Liver (tissue), 9 donors: ENCODE results near the gene PLPP3. TPM values are rescaled to one million over a fixed set of nuclear protein-coding genes. Genes with fewer than 3 reads are reported as not detected.

Experiments
- DNase-seq: peaks from one replicate; pipeline ENCODE4 v3.0.0-alpha.2; 2017; ENCODE audit warnings: low spot score
- H3K27ac ChIP-seq, 2 donors: one replicate each; pipeline ENCODE4 v1.7.0; 2013; ENCODE audit warnings: inconsistent platforms in 2 of 2, low read length in 2 of 2, control low read depth in 1 of 2, low read depth in 1 of 2, mild to moderate bottlenecking in 1 of 2
- H3K27me3 ChIP-seq, 4 donors: one replicate each; pipeline versions ENCODE4 v1.6.1 to v1.7.0; 2013; ENCODE audit warnings: low read length in 3 of 4, inconsistent platforms in 1 of 4, mild to moderate bottlenecking in 1 of 4, moderate library complexity in 1 of 4; ENCODE audit not compliant: control insufficient read depth in 4 of 4, insufficient read depth in 4 of 4
- H3K36me3 ChIP-seq, 4 donors: one replicate each; pipeline versions ENCODE4 v1.6.1 to v1.7.0; 2013; ENCODE audit warnings: low read length in 3 of 4, mild to moderate bottlenecking in 3 of 4, low read depth in 1 of 4, moderate library complexity in 1 of 4; ENCODE audit not compliant: control insufficient read depth in 4 of 4, insufficient read depth in 3 of 4
- H3K4me1 ChIP-seq, 4 donors: one replicate each; pipeline versions ENCODE4 v1.6.1 to v1.7.0; 2013; ENCODE audit warnings: low read length in 3 of 4, mild to moderate bottlenecking in 3 of 4, moderate library complexity in 1 of 4; ENCODE audit not compliant: control insufficient read depth in 4 of 4, insufficient read depth in 4 of 4
- H3K4me3 ChIP-seq, 3 donors: one replicate each; pipeline versions ENCODE4 v1.6.1 to v1.7.0; 2013; ENCODE audit warnings: low read length in 3 of 3, control low read depth in 1 of 3, low read depth in 1 of 3, mild to moderate bottlenecking in 1 of 3
- H3K9ac ChIP-seq, 2 donors: one replicate each; pipeline ENCODE4 v1.7.0; 2013; ENCODE audit warnings: low read length in 2 of 2, mild to moderate bottlenecking in 2 of 2, moderate library complexity in 2 of 2, control low read depth in 1 of 2, low read depth in 1 of 2
- H3K9me3 ChIP-seq, 4 donors: one replicate each; pipeline versions ENCODE4 v1.6.1 to v1.7.0; 2013; ENCODE audit warnings: low read length in 3 of 4; ENCODE audit not compliant: control insufficient read depth in 4 of 4
- ATF3 ChIP-seq: IDR thresholded peaks from 2 replicates; pipeline ENCODE4 v1.6.1; 2016; ENCODE audit warnings: antibody characterized with exemption
- CTCF ChIP-seq: fragments of 150-350 bp; IDR thresholded peaks from 2 replicates; pipeline ENCODE4 v1.5.1; 2017; ENCODE audit warnings: improper control_type of control experiment, low read depth, low read length; ENCODE audit not compliant: missing input control
- EGR1 ChIP-seq, 2 donors: IDR thresholded peaks; 2 replicates each; pipeline ENCODE4 v1.6.1; 2016 to 2018; ENCODE audit warnings: antibody characterized with exemption in 2 of 2, low read depth in 2 of 2
- FOXA1 ChIP-seq: IDR thresholded peaks from 2 replicates; pipeline ENCODE4 v1.6.1; 2016; ENCODE audit warnings: antibody characterized with exemption
- FOXA2 ChIP-seq: IDR thresholded peaks from 2 replicates; pipeline ENCODE4 v1.6.1; 2016; ENCODE audit warnings: antibody characterized with exemption
- GABPA ChIP-seq, 2 donors: IDR thresholded peaks in 1 of 2; conservative IDR thresholded peaks in 1 of 2; 2 replicates each; pipeline ENCODE4 v1.6.1; 2016; ENCODE audit warnings: antibody characterized with exemption in 2 of 2, mild to moderate bottlenecking in 1 of 2, moderate library complexity in 1 of 2
- HNF4A ChIP-seq, 2 donors: conservative IDR thresholded peaks; 2 replicates each; pipeline ENCODE4 v1.6.1; 2016; ENCODE audit warnings: antibody characterized with exemption in 2 of 2, mild to moderate bottlenecking in 2 of 2
- HNF4G ChIP-seq: IDR thresholded peaks from 2 replicates; pipeline ENCODE4 v1.6.1; 2016; ENCODE audit warnings: antibody characterized with exemption
- JUND ChIP-seq, 2 donors: IDR thresholded peaks; 2 replicates each; pipeline ENCODE4 v1.6.1; 2016; ENCODE audit warnings: antibody characterized with exemption in 2 of 2
- MAX ChIP-seq: IDR thresholded peaks from 2 replicates; pipeline ENCODE4 v1.6.1; 2016; ENCODE audit warnings: antibody characterized with exemption
- NR2F2 ChIP-seq: IDR thresholded peaks from 2 replicates; pipeline ENCODE4 v1.6.1; 2016; ENCODE audit warnings: antibody characterized with exemption
- RAD21 ChIP-seq, 2 donors: IDR thresholded peaks; 2 replicates each; pipeline ENCODE4 v1.6.1; 2016; ENCODE audit warnings: antibody characterized with exemption in 2 of 2, mild to moderate bottlenecking in 2 of 2
- REST ChIP-seq: IDR thresholded peaks from 2 replicates; pipeline ENCODE4 v1.6.1; 2016; ENCODE audit warnings: antibody characterized with exemption, mild to moderate bottlenecking
- RXRA ChIP-seq, 2 donors: IDR thresholded peaks; 2 replicates each; pipeline ENCODE4 v1.6.1; 2017 to 2018; ENCODE audit warnings: antibody characterized with exemption in 2 of 2, mild to moderate bottlenecking in 1 of 2
- SP1 ChIP-seq: IDR thresholded peaks from 2 replicates; pipeline ENCODE4 v1.6.1; 2018; ENCODE audit warnings: antibody characterized with exemption, mild to moderate bottlenecking
- TAF1 ChIP-seq: conservative IDR thresholded peaks from 2 replicates; pipeline ENCODE4 v1.6.1; 2016; ENCODE audit warnings: antibody characterized with exemption, mild to moderate bottlenecking
- YY1 ChIP-seq: IDR thresholded peaks from 2 replicates; pipeline ENCODE4 v1.6.1; 2016; ENCODE audit warnings: antibody characterized with exemption, mild to moderate bottlenecking
- ZBTB33 ChIP-seq: IDR thresholded peaks from 2 replicates; pipeline ENCODE4 v1.6.1; 2016; ENCODE audit warnings: antibody characterized with exemption
- WGBS: extraction: QIAGEN DNeasy Blood & Tissue Kit; methylation state at CpG from one replicate; pipeline ENCODE4 v1.1.7; 2013; 5-methylcytosine and 5-hydroxymethylcytosine counted together
- polyA plus RNA-seq, 2 donors: library from polyadenylated mRNA; stranded (reverse) in 1 of 2; unstranded in 1 of 2; fragments of 200-250 nt in 1 of 2; fragments of >200 nt in 1 of 2; fragmentation: Nextera tagmentation in 1 of 2; extraction: Ambion mirVana in 1 of 2; gene quantifications; one replicate each; pipeline versions ENCODE4 v1.2.1 to v1.2.3, GENCODE V29; 2013 to 2015
- total RNA-seq, 2 donors: library from RNA; depleted of rRNA; stranded (reverse); fragments of >200 nt; gene quantifications; one replicate each; pipeline ENCODE4 v1.2.3, GENCODE V29; 2014
- donor health status: healthy.
- donor health status: healthy.
- donor health status: healthy.
- donor health status: healthy.
- donor health status: healthy.

PLPP3 gene
- total and polyA plus RNA-seq, 4 donors: 46.1 to 91.2 (median 67.6) TPM

GRCh38 chr1:56453417-56454078 lies 125.8 kb downstream of the PLPP3 start (continued):
- TF ChIP-seq CTCF (no peak), HNF4G (no peak)

GRCh38 chr1:56453016-56453415 lies 126.3 kb downstream of the PLPP3 start:
- H3K27ac ChIP-seq: peak overlapping the region; percentile 91 to 98
- peak; percentile 47 for DNase-seq
- no peaks in the 10 kb centered on the region for H3K9me3 ChIP-seq
- H3K9ac ChIP-seq: peak overlapping the region; percentile 39 to 92
- TF ChIP-seq CTCF (no peak), RAD21 (IDR thresholded peaks at IDR 0.05) (peak; percentile 60 to 65), JUND (IDR thresholded peaks at IDR 0.05) (peak; percentile 76 to 84), MAX (peak; percentile 98), YY1 (peak; percentile 74), NR2F2 (no peak), EGR1 (IDR thresholded peaks at IDR 0.05; ENCODE audit: low read depth in 2 of 2) (peak in 1 of 2 donors; percentile 86), FOXA1 (peak; percentile 92), FOXA2 (peak; percentile 89), TAF1 (no peak), HNF4G (peak; percentile 94), GABPA (IDR thresholded peaks at IDR 0.05 in 1 of 2, conservative IDR thresholded peaks at IDR 0.05 in 1 of 2) (peak in 1 of 2 donors; percentile 58), REST (peak; percentile 78), SP1 (peak; percentile 99), ATF3 (peak; percentile 52), ZBTB33 (peak; percentile 88), HNF4A (conservative IDR thresholded peaks at IDR 0.05) (peak; percentile 97 to 98), RXRA (IDR thresholded peaks at IDR 0.05) (peak; percentile 99)
- H3K4me3 ChIP-seq: no peak overlapping the region
- no peaks in the 10 kb centered on the region for H3K36me3 ChIP-seq
- no peaks in the 10 kb centered on the region for H3K27me3 ChIP-seq
- WGBS: 29% methylated on average over 4 of the region's 4 CpGs
- peaks cover 9 to 48% (median 24%) of the 10 kb centered on the region in 4 donors for H3K4me1 ChIP-seq
